ENCODE measurements around the gene ESPNL. TPM values are rescaled to one million over a fixed set of nuclear protein-coding genes. Genes with fewer than 3 reads are reported as not detected.

The ESPNL gene
- total and polyA plus RNA-seq, 2 of the 4 experiments (the other 2 are of a cell fraction) = 2.0 TPM

GRCh38 chr2:238126338-238126737 is 26.2 kb downstream of the ESPNL start:
- BruUV-seq (replicated peaks) = no TSS peak
- H3K36me3 ChIP-seq (ENCODE audit: control insufficient read depth, insufficient read depth, low read length) = no peaks in the 10 kb centered on the region

More at GRCh38 chr2:238126338-238126737, 26.2 kb downstream of the ESPNL start:
- ATAC-seq (ENCODE audit: low read depth) (no peak), DNase-seq (no peak)
- peaks cover 5% of the 10 kb centered on the region; the same call in 1 of the 2 replicates for H3K9me1 ChIP-seq (ENCODE audit: insufficient read depth, low read length)
- H2BK120ac ChIP-seq (ENCODE audit: low read depth, low read length) = no peak overlapping the region
- no peak overlapping the region for H2AFZ ChIP-seq (replicated peaks; ENCODE audit: low read length, poor library complexity)
- ChIA-PET CTCF (no interaction called here), POLR2A (ENCODE audit: unreplicated experiment) (no interaction called here)
- H3K27ac ChIP-seq (ENCODE audit: insufficient read depth, low read length) = no peak overlapping the region
- no peak overlapping the region for H3K56ac ChIP-seq (ENCODE audit: extremely low read depth, insufficient read depth, low read length)
- H2BK20ac ChIP-seq (ENCODE audit: low read depth, low read length) = no peak overlapping the region
- H3K4me2 ChIP-seq (ENCODE audit: low read depth, low read length) = no peak overlapping the region
- peak overlapping the region; percentile 90; the same call in 1 of the 2 replicates for H3K18ac ChIP-seq (ENCODE audit: low read depth, low read length)
- H3K4me1 ChIP-seq (ENCODE audit: control insufficient read depth, insufficient read depth, low read length) = peaks cover 6% of the 10 kb centered on the region
- dilution Hi-C loops (cut with HindIII; ENCODE audit: low sequenced_read_pairs, unreplicated experiment) (no loop called here), in situ Hi-C loops (cut with MboI; ENCODE audit: low sequenced_read_pairs) (no loop called here), intact Hi-C loops (cut with micrococcal nuclease) (no loop called here)
- H3K4me3 ChIP-seq (ENCODE audit: insufficient read depth, low read depth, low read length) = no peak overlapping the region
- peak overlapping the region; percentile 71 for H2BK5ac ChIP-seq (ENCODE audit: low read depth, low read length, poor library complexity, severe bottlenecking)
- H3K23ac ChIP-seq (ENCODE audit: low read depth, low read length) = no peak overlapping the region
- no peaks in the 10 kb centered on the region for H3K79me1 ChIP-seq (ENCODE audit: low read depth in 1 of 2, low read length in 2 of 2)
- WGBS, 2 experiments (ENCODE audit: extremely low coverage in 2 of 2, insufficient read length in 1 of 2) = 71% methylated on average over 1 of the region's 2 CpGs; no CpG with 5 or more reads in 1 of the 2 experiments
- H2BK15ac ChIP-seq (ENCODE audit: low read depth, low read length) = no peak overlapping the region
- H4K20me1 ChIP-seq (ENCODE audit: insufficient read depth, low read length) = no peaks in the 10 kb centered on the region
- H2AK9ac ChIP-seq (replicated peaks; ENCODE audit: low read depth, low read length, poor library complexity) = no peak overlapping the region
- H3K14ac ChIP-seq (replicated peaks; ENCODE audit: low read depth, low read length) = no peak overlapping the region; the same call in none of the 2 replicates
- no peaks in the 10 kb centered on the region for H3K9me3 ChIP-seq (ENCODE audit: control insufficient read depth, insufficient read depth, low read length)
- H3K9ac ChIP-seq (ENCODE audit: low read depth, low read length) = no peak overlapping the region
- H4K91ac ChIP-seq (ENCODE audit: insufficient read depth, low read depth, low read length) = no peak overlapping the region
- peaks cover 5% of the 10 kb centered on the region; the same call in 1 of the 2 replicates for H3K27me3 ChIP-seq (ENCODE audit: control insufficient read depth, insufficient read depth, low read length)
- peak overlapping the region; percentile 91; the same call in 1 of the 2 replicates for H4K5ac ChIP-seq (ENCODE audit: low read depth, low read length)
- no peak for TF ChIP-seq RCOR1 (IDR thresholded peaks at IDR 0.05; ENCODE audit: insufficient replicate concordance, low read length)
- TF ChIP-seq MAZ (IDR thresholded peaks at IDR 0.05; ENCODE audit: borderline replicate concordance, low read depth, low read length) = no peak
- no peak for TF ChIP-seq POLR2A (IDR thresholded peaks at IDR 0.05; ENCODE audit: low read depth, low read length)
- TF ChIP-seq, protein P1, sequence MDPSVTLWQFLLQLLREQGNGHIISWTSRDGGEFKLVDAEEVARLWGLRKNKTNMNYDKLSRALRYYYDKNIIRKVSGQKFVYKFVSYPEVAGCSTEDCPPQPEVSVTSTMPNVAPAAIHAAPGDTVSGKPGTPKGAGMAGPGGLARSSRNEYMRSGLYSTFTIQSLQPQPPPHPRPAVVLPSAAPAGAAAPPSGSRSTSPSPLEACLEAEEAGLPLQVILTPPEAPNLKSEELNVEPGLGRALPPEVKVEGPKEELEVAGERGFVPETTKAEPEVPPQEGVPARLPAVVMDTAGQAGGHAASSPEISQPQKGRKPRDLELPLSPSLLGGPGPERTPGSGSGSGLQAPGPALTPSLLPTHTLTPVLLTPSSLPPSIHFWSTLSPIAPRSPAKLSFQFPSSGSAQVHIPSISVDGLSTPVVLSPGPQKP (IDR thresholded peaks at IDR 0.05; ENCODE audit: borderline replicate concordance, low read depth, low read length) = no peak
- TF ChIP-seq CHD1 (IDR thresholded peaks at IDR 0.05; ENCODE audit: low read depth, low read length) = no peak
- TF ChIP-seq, protein P2, sequence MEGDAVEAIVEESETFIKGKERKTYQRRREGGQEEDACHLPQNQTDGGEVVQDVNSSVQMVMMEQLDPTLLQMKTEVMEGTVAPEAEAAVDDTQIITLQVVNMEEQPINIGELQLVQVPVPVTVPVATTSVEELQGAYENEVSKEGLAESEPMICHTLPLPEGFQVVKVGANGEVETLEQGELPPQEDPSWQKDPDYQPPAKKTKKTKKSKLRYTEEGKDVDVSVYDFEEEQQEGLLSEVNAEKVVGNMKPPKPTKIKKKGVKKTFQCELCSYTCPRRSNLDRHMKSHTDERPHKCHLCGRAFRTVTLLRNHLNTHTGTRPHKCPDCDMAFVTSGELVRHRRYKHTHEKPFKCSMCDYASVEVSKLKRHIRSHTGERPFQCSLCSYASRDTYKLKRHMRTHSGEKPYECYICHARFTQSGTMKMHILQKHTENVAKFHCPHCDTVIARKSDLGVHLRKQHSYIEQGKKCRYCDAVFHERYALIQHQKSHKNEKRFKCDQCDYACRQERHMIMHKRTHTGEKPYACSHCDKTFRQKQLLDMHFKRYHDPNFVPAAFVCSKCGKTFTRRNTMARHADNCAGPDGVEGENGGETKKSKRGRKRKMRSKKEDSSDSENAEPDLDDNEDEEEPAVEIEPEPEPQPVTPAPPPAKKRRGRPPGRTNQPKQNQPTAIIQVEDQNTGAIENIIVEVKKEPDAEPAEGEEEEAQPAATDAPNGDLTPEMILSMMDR (conservative IDR thresholded peaks at IDR 0.05; ENCODE audit: low read depth, low read length) = no peak
- no peak for TF ChIP-seq MAFK (IDR thresholded peaks at IDR 0.05; ENCODE audit: low read depth, low read length)
- H2AK5ac ChIP-seq (ENCODE audit: low read depth, low read length) = peak overlapping the region; percentile 89; the same call in 1 of the 2 replicates
- H3K4ac ChIP-seq (ENCODE audit: low read depth, low read length) = peak overlapping the region; percentile 87; the same call in 1 of the 2 replicates
- H4K8ac ChIP-seq (ENCODE audit: low read depth in 2 of 2, low read length in 2 of 2) = peak overlapping the region; percentile 94 to 97; a peak in 3 of 4 replicates

Data from IMR-90 (cell line).